HepG2 (cell line): ENCODE data around the gene ZNF584. TPM values are rescaled to one million over a fixed set of nuclear protein-coding genes. Genes with fewer than 3 reads are reported as not detected.

Source experiments
- HES4 ChIP-seq: sonication (generic); formaldehyde crosslinking; IDR thresholded peaks from 2 replicates; pipeline ENCODE4 v1.9.0; 2021; ENCODE audit warnings: mild to moderate bottlenecking, missing genetic modification reagents, borderline replicate concordance
- KDM4B ChIP-seq: sonication (generic); formaldehyde crosslinking; IDR thresholded peaks from 2 replicates; pipeline ENCODE4 v1.4.0; 2020; ENCODE audit warnings: missing genetic modification reagents
- RNF2 ChIP-seq: fragments of 450-650 bp; conservative IDR thresholded peaks from 2 replicates; pipeline ENCODE4 v1.6.1; 2016; ENCODE audit warnings: low read depth
- RORA ChIP-seq: sonication (generic); formaldehyde crosslinking; IDR thresholded peaks from 2 replicates; pipeline ENCODE4 v1.5.0; 2020; ENCODE audit warnings: mild to moderate bottlenecking, missing genetic modification reagents, moderate library complexity
- TAF15 ChIP-seq: fragments of 200-400 bp; formaldehyde crosslinking; IDR thresholded peaks from one replicate; pipeline ENCODE4 v1.6.1; 2018; ENCODE audit warnings: mild to moderate bottlenecking, low read depth, low read length; ENCODE audit not compliant: poor library complexity, severe bottlenecking
- ZKSCAN1 ChIP-seq: fragments of 150-350 bp; IDR thresholded peaks from 2 replicates; pipeline ENCODE4 v1.6.1; 2014; ENCODE audit warnings: low read length
- ZNF329 ChIP-seq: sonication (generic); formaldehyde crosslinking; IDR thresholded peaks from 2 replicates; pipeline ENCODE4 v1.9.0; 2021; ENCODE audit warnings: low read depth, mild to moderate bottlenecking, missing genetic modification reagents
- ZNF724P ChIP-seq: sonication (generic); formaldehyde crosslinking; IDR thresholded peaks from 2 replicates; pipeline ENCODE4 v1.8.0; 2022; ENCODE audit warnings: missing genetic modification reagents, borderline replicate concordance
- polyA plus RNA-seq, 8 experiments: library from polyadenylated mRNA; depleted of rRNA in 3 of 8; stranded (reverse) in 7 of 8; unstranded in 1 of 8; fragments of >200 nt; fragmentation: Illumina TruSeq in 4 of 8; extraction: Trizol in 4 of 8; gene quantifications; 2 replicates each; pipeline versions ENCODE4 v1.2.1 to v1.2.3, GENCODE V29; 2011 to 2016; ENCODE audit warnings: low read depth in 4 of 8, missing spikeins in 1 of 8, mixed read lengths in 1 of 8; ENCODE audit not compliant: insufficient read depth in 1 of 8
- total RNA-seq, 5 experiments: library from RNA; depleted of rRNA; stranded (reverse); fragments of >200 nt; fragmentation: Illumina TruSeq; extraction: Trizol; gene quantifications; 2 replicates each; pipeline ENCODE4 v1.2.3, GENCODE V29; 2016; ENCODE audit warnings: low read depth in 1 of 5
- TF ChIP-seq, protein P1 (sequence below): sonication (generic); formaldehyde crosslinking; IDR thresholded peaks from 2 replicates; pipeline ENCODE4 v1.4.0; 2020; ENCODE audit warnings: mild to moderate bottlenecking, missing genetic modification reagents, borderline replicate concordance
- TF ChIP-seq, protein P2 (sequence below): IDR thresholded peaks from 2 replicates; pipeline ENCODE4 v1.6.1; 2012; ENCODE audit warnings: inconsistent platforms
- TF ChIP-seq, protein P3 (sequence below): sonication (generic); formaldehyde crosslinking; IDR thresholded peaks from 2 replicates; pipeline ENCODE4 v1.9.0; 2021; ENCODE audit warnings: missing genetic modification reagents, mild to moderate bottlenecking, borderline replicate concordance
- TF ChIP-seq, protein P4 (sequence below): sonication (generic); IDR thresholded peaks from 2 replicates; pipeline ENCODE4 v1.6.1; 2016; ENCODE audit warnings: low read depth, borderline replicate concordance
- TF ChIP-seq, protein P5 (sequence below): sonication (generic); formaldehyde crosslinking; conservative IDR thresholded peaks from 2 replicates; pipeline ENCODE4 v1.4.0; 2020; ENCODE audit warnings: missing genetic modification reagents
- TF ChIP-seq, protein P6 (sequence below): IDR thresholded peaks from 2 replicates; pipeline ENCODE4 v1.6.1; 2016
- TF ChIP-seq, protein P7 (sequence below): IDR thresholded peaks from 2 replicates; pipeline ENCODE4 v1.6.1; 2016; ENCODE audit warnings: low read depth, borderline replicate concordance
- TF ChIP-seq, protein P8 (sequence below): sonication (generic); formaldehyde crosslinking; IDR thresholded peaks from 2 replicates; pipeline ENCODE4 v1.5.1; 2020; ENCODE audit warnings: missing genetic modification reagents, mild to moderate bottlenecking, borderline replicate concordance
- TF ChIP-seq, protein P9 (sequence below): sonication (generic); formaldehyde crosslinking; IDR thresholded peaks from 2 replicates; pipeline ENCODE4 v1.8.0; 2023; ENCODE audit warnings: mild to moderate bottlenecking, missing genetic modification reagents

Gene ZNF584
- total and polyA plus RNA-seq, 2 of the 13 experiments (the other 11 are each of a cell fraction or from before 2014, with no cell fraction given) = 2.4 to 7.0 TPM

DNA sequence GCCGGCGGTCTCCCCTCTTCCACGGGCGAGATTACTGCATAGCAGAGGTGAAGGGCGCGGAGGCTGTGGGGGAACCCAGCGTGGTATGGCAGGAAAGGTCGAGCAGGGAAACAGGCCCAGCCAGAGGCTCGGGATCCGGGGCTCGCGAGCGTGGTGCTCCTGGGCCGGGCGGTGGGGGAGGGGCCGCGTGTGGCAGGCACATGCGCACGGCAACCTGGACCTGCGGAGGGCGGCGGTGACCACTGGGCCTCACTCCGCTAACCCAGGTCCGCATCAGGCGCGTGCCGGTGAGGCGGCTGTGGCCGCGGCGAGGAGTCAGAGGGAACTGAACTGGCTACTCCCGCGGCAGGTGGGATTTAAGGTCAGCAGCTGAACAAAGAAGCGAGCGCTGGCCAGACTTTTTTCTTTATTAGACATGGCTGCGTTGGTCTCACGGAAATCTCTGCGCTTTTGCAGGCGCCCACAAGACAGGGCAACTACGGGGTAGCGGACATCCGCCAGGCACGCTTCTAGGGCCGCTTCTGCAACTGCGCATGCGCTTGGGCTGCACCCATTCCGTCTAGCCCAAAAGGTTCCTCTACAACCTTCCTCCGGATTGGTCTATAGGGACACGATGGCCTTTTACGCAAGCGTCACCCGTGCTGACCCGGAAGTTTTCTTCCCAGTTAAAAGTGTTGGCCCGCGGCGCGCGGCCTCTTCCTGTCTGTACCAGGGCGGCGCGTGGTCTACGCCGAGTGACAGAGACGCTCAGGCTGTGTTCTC, 21.7 kb upstream of the ZNF584 start, which contains the start of gene RPS5 (continued):
- TF ChIP-seq, protein P1, sequence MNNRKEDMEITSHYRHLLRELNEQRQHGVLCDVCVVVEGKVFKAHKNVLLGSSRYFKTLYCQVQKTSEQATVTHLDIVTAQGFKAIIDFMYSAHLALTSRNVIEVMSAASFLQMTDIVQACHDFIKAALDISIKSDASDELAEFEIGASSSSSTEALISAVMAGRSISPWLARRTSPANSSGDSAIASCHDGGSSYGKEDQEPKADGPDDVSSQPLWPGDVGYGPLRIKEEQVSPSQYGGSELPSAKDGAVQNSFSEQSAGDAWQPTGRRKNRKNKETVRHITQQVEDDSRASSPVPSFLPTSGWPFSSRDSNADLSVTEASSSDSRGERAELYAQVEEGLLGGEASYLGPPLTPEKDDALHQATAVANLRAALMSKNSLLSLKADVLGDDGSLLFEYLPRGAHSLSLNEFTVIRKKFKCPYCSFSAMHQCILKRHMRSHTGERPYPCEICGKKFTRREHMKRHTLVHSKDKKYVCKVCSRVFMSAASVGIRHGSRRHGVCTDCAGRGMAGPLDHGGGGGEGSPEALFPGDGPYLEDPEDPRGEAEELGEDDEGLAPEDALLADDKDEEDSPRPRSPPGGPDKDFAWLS = peak; percentile 96; the same call in 1 of the 2 replicates
- TF ChIP-seq, protein P2, sequence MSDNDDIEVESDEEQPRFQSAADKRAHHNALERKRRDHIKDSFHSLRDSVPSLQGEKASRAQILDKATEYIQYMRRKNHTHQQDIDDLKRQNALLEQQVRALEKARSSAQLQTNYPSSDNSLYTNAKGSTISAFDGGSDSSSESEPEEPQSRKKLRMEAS = peak; percentile 96
- TF ChIP-seq ZKSCAN1 (no peak), ZNF329 (CRISPR knock-in tag) (no peak), KDM4B (CRISPR knock-in tag) (peak; percentile 66; the same call in 1 of the 2 replicates), RORA (CRISPR knock-in tag) (no peak), TAF15 (peak; percentile 64), ZNF724P (CRISPR knock-in tag) (0 out of 2 replicates have a peak, but pooled peaks have one; percentile 39), RNF2 (peak; percentile 62), HES4 (peak; percentile 95)
- TF ChIP-seq, protein P3, sequence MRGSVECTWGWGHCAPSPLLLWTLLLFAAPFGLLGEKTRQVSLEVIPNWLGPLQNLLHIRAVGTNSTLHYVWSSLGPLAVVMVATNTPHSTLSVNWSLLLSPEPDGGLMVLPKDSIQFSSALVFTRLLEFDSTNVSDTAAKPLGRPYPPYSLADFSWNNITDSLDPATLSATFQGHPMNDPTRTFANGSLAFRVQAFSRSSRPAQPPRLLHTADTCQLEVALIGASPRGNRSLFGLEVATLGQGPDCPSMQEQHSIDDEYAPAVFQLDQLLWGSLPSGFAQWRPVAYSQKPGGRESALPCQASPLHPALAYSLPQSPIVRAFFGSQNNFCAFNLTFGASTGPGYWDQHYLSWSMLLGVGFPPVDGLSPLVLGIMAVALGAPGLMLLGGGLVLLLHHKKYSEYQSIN (CRISPR knock-in tag) = 0 out of 2 replicates have a peak, but pooled peaks have one; percentile 77
- TF ChIP-seq, protein P4, sequence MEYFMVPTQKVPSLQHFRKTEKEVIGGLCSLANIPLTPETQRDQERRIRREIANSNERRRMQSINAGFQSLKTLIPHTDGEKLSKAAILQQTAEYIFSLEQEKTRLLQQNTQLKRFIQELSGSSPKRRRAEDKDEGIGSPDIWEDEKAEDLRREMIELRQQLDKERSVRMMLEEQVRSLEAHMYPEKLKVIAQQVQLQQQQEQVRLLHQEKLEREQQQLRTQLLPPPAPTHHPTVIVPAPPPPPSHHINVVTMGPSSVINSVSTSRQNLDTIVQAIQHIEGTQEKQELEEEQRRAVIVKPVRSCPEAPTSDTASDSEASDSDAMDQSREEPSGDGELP = peak; percentile 33; the same call in 1 of the 2 replicates
- TF ChIP-seq, protein P5, sequence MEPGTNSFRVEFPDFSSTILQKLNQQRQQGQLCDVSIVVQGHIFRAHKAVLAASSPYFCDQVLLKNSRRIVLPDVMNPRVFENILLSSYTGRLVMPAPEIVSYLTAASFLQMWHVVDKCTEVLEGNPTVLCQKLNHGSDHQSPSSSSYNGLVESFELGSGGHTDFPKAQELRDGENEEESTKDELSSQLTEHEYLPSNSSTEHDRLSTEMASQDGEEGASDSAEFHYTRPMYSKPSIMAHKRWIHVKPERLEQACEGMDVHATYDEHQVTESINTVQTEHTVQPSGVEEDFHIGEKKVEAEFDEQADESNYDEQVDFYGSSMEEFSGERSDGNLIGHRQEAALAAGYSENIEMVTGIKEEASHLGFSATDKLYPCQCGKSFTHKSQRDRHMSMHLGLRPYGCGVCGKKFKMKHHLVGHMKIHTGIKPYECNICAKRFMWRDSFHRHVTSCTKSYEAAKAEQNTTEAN (CRISPR knock-in tag) = no peak
- TF ChIP-seq, protein P6, sequence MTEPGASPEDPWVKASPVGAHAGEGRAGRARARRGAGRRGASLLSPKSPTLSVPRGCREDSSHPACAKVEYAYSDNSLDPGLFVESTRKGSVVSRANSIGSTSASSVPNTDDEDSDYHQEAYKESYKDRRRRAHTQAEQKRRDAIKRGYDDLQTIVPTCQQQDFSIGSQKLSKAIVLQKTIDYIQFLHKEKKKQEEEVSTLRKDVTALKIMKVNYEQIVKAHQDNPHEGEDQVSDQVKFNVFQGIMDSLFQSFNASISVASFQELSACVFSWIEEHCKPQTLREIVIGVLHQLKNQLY (CRISPR knock-in tag) = no peak
- TF ChIP-seq, protein P7, sequence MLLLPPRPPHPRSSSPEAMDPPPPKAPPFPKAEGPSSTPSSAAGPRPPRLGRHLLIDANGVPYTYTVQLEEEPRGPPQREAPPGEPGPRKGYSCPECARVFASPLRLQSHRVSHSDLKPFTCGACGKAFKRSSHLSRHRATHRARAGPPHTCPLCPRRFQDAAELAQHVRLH (CRISPR knock-in tag) = peak; percentile 68; the same call in 1 of the 2 replicates
- TF ChIP-seq, protein P8, sequence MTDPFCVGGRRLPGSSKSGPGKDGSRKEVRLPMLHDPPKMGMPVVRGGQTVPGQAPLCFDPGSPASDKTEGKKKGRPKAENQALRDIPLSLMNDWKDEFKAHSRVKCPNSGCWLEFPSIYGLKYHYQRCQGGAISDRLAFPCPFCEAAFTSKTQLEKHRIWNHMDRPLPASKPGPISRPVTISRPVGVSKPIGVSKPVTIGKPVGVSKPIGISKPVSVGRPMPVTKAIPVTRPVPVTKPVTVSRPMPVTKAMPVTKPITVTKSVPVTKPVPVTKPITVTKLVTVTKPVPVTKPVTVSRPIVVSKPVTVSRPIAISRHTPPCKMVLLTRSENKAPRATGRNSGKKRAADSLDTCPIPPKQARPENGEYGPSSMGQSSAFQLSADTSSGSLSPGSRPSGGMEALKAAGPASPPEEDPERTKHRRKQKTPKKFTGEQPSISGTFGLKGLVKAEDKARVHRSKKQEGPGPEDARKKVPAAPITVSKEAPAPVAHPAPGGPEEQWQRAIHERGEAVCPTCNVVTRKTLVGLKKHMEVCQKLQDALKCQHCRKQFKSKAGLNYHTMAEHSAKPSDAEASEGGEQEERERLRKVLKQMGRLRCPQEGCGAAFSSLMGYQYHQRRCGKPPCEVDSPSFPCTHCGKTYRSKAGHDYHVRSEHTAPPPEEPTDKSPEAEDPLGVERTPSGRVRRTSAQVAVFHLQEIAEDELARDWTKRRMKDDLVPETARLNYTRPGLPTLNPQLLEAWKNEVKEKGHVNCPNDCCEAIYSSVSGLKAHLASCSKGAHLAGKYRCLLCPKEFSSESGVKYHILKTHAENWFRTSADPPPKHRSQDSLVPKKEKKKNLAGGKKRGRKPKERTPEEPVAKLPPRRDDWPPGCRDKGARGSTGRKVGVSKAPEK (CRISPR knock-in tag) = no peak
- TF ChIP-seq, protein P9, sequence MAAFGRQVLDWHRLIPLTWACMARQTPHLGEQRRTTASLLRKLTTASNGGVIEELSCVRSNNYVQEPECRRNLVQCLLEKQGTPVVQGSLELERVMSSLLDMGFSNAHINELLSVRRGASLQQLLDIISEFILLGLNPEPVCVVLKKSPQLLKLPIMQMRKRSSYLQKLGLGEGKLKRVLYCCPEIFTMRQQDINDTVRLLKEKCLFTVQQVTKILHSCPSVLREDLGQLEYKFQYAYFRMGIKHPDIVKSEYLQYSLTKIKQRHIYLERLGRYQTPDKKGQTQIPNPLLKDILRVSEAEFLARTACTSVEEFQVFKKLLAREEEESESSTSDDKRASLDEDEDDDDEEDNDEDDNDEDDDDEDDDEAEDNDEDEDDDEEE (CRISPR knock-in tag) = peak; percentile 76; the same call in 1 of the 2 replicates
